Measurements from ENCODE around the gene MLYCD. TPM values are rescaled to one million over a fixed set of nuclear protein-coding genes. Genes with fewer than 3 reads are reported as not detected.

The MLYCD gene
- total RNA-seq, 3 donors from 2014 or later (not counting 1 experiment from before 2014, with no cell fraction given): 8.5 to 13.2 (median 11.9) TPM

- H3K27ac Mint-ChIP-seq: no peak overlapping the region
- no peak overlapping the region for H3K4me3 Mint-ChIP-seq
- intact Hi-C loops (cut with micrococcal nuclease): no loop called here
- no peaks in the 10 kb centered on the region for H3K9me3 Mint-ChIP-seq
- no peaks in the 10 kb centered on the region for H3K36me3 Mint-ChIP-seq
- Histone ChIP-seq H3K36me3 (ENCODE audit: control insufficient read depth, insufficient read depth, low read length) (no peaks in the 10 kb centered on the region), H3K27me3 (ENCODE audit: control insufficient read depth, insufficient read depth, low read length) (peaks cover 8% of the 10 kb centered on the region), H3K9me3 (ENCODE audit: control insufficient read depth, insufficient read depth, low read length) (no peaks in the 10 kb centered on the region), H3K4me1 (ENCODE audit: control insufficient read depth, insufficient read depth, low read length) (no peaks in the 10 kb centered on the region), H3K4me3 (ENCODE audit: low read length) (no peak overlapping the region), H3K27ac (ENCODE audit: low read length) (no peak overlapping the region)
- H3K4me1 Mint-ChIP-seq: peaks cover 0 to 5% of the 10 kb centered on the region in 2 donors
- TF ChIP-seq CTCF (IDR thresholded peaks at IDR 0.05): no peak
- DNase-seq (no peak), ATAC-seq (no peak)
- peaks cover 0 to 14% of the 10 kb centered on the region in 2 donors for H3K27me3 Mint-ChIP-seq (ENCODE audit: low read depth in 2 of 2)
- WGBS (ENCODE audit: insufficient coverage): 76% methylated on average over 27 of the region's 27 CpGs
Measured at GRCh38 chr16:83971165-83972130, 72.5 kb downstream of the MLYCD start.

GRCh38 chr16:83972256-83973008, 73.5 kb downstream of the MLYCD start:
- H3K36me3 Mint-ChIP-seq: no peaks in the 10 kb centered on the region
- 86% methylated on average over 19 of the region's 19 CpGs for WGBS (ENCODE audit: insufficient coverage)
- Histone ChIP-seq H3K36me3 (ENCODE audit: control insufficient read depth, insufficient read depth, low read length) (no peaks in the 10 kb centered on the region), H3K4me3 (ENCODE audit: low read length) (no peak overlapping the region), H3K9me3 (ENCODE audit: control insufficient read depth, insufficient read depth, low read length) (no peaks in the 10 kb centered on the region), H3K27ac (ENCODE audit: low read length) (no peak overlapping the region), H3K4me1 (ENCODE audit: control insufficient read depth, insufficient read depth, low read length) (no peaks in the 10 kb centered on the region), H3K27me3 (ENCODE audit: control insufficient read depth, insufficient read depth, low read length) (peaks cover 8% of the 10 kb centered on the region)
- H3K27ac Mint-ChIP-seq: no peak overlapping the region
- TF ChIP-seq CTCF (IDR thresholded peaks at IDR 0.05): no peak
- no peak for DNase-seq
- H3K4me3 Mint-ChIP-seq: no peak overlapping the region
- H3K27me3 Mint-ChIP-seq (ENCODE audit: low read depth in 2 of 2): peaks cover 0 to 14% of the 10 kb centered on the region in 2 donors
- intact Hi-C loops (cut with micrococcal nuclease): no loop called here
- peaks cover 0 to 5% of the 10 kb centered on the region in 2 donors for H3K4me1 Mint-ChIP-seq
- no peak for ATAC-seq
- no peaks in the 10 kb centered on the region for H3K9me3 Mint-ChIP-seq

- intact Hi-C loops (cut with micrococcal nuclease): no loop called here
- H3K27me3 Mint-ChIP-seq (ENCODE audit: low read depth in 2 of 2): peaks cover 0 to 10% of the 10 kb centered on the region in 2 donors
- no peak overlapping the region for H3K4me3 Mint-ChIP-seq
- no peak for ATAC-seq
- no peak overlapping the region for H3K27ac Mint-ChIP-seq
- Histone ChIP-seq H3K27ac (ENCODE audit: low read length) (no peak overlapping the region), H3K4me1 (ENCODE audit: control insufficient read depth, insufficient read depth, low read length) (no peaks in the 10 kb centered on the region), H3K4me3 (ENCODE audit: low read length) (no peak overlapping the region), H3K9me3 (ENCODE audit: control insufficient read depth, insufficient read depth, low read length) (no peaks in the 10 kb centered on the region), H3K27me3 (ENCODE audit: control insufficient read depth, insufficient read depth, low read length) (peaks cover 5% of the 10 kb centered on the region), H3K36me3 (ENCODE audit: control insufficient read depth, insufficient read depth, low read length) (no peaks in the 10 kb centered on the region)
- WGBS (ENCODE audit: insufficient coverage): 84% methylated on average over 10 of the region's 10 CpGs
- no peaks in the 10 kb centered on the region for H3K9me3 Mint-ChIP-seq
- no peaks in the 10 kb centered on the region for H3K4me1 Mint-ChIP-seq
- TF ChIP-seq CTCF (IDR thresholded peaks at IDR 0.05): no peak
- H3K36me3 Mint-ChIP-seq: no peaks in the 10 kb centered on the region
- DNase-seq: no peak
Measured at GRCh38 chr16:83973077-83973476, 74.2 kb downstream of the MLYCD start.
